Measurements from ENCODE around the gene ADTRP. TPM values are rescaled to one million over a fixed set of nuclear protein-coding genes. Genes with fewer than 3 reads are reported as not detected.
"Not testable (repeated sequence)": the region's sequence is repeated elsewhere in the genome, so short reads cannot be mapped to it uniquely, and the experiment has no call there.

Gene ADTRP
- total RNA-seq, 1 donor from 2014 or later, result 9.2 TPM

DNA sequence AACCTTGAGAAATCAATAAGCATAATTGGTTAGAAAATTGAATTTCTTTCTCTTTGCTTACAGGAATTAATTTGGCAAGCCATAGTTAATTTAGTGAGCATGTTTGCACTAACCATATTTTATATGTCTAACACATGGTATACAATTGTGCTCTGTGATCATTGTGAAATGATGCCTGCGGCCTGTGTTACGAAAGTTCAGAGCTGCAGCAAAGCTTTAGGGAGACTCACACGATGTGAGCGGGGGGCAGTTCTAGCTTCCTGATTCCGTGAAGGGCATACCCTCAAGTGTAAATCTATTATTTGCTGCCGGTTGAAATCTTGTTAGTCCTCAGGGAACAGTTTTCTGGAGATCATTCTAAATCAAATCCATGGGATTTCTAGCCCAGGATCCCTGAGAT, 25.5 kb upstream of the ADTRP start:
- intact Hi-C loops (cut with micrococcal nuclease), result no loop called here

DNA sequence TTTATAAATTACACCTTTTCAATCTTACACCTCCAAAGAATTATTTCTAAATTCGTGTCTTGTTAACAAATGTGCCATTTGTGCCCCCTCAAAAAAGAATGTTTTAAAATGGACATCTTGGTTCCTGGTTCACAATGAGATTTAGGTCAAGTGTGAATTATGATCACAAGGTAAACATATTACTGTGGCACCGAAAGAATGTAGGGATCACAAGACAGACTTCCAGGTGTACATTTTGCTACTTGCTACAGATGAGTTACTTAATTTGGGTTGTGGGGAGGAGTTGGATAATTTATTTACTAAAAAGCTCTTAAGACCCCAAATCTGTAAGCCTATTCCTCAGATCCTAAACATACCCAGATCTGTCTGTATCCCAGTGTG, 25.0 kb upstream of the ADTRP start:
- intact Hi-C loops (cut with micrococcal nuclease), result no loop called here

DNA sequence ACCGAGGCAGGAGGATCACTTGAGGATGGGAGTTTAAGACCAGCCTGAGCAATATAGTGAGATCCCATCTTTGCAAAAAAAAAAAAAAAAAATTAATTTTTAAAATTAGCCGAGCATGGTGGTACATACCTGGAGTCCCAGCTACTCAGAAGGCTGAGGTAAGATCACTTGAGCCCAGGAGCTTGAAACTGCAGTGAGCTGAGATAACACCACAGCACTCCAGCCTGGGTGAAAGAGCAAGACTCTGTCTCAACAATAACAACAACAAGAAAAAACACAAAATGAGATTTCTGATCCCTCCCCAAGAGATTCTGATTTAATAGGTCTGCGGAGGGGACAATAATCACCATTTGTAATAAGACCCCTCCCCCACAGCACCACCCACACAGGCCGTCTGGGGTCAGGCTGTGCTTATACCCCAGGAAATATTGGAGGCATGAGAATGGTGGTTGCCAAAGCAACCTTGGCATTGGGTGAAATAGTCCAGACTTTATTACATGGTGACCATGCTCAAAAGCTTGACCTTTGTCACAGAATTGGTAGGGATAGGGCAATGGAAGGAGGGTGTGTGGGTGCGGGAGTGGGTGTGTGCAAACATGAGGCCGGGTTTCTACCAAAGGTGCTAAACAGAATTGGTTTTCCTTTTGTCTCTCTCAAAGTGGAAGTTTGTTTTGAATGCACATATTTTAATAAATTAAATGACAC, 24.4 kb upstream of the ADTRP start:
- intact Hi-C loops (cut with micrococcal nuclease), result no loop called here

DNA sequence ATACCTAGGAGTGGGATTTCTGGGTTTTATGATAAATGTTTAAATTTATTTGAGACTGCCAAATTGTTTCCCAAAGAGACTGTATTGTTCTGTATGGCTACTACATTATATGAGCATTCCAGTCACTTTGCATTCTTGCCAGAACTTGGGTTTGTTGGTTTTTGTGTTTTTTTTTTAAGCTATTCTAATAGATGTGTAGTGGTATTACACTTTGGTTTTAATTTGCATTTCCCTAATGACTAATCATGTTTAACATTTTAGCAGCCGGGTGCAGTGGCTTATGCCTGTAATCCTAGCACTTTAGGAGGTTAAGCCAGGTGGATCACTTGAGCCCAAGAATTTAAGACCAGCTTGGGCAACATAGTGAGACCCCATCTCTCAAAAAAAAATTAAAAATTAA, 21.9 kb upstream of the ADTRP start:
- intact Hi-C loops (cut with micrococcal nuclease), result not testable (repeated sequence)

DNA sequence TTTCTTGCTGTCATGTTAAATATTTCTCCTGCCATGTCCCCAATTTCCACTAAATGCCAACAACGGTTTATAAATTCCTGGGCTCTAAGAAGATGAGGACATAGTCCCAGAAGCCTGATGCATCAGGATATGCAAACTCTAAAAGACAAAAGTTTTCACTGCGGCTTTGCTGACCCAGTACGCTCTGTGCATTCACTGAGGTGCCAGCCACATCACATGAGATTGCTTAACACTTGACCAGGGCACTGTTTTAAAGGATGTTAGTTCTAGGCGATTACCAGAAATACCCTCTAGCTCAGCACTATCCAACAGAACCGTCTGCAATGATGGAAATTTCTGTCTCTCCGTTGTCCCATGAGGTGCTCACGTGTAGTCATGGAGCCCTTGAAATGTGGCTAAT, 19.9 kb upstream of the ADTRP start:
- intact Hi-C loops (cut with micrococcal nuclease), result no loop called here

DNA sequence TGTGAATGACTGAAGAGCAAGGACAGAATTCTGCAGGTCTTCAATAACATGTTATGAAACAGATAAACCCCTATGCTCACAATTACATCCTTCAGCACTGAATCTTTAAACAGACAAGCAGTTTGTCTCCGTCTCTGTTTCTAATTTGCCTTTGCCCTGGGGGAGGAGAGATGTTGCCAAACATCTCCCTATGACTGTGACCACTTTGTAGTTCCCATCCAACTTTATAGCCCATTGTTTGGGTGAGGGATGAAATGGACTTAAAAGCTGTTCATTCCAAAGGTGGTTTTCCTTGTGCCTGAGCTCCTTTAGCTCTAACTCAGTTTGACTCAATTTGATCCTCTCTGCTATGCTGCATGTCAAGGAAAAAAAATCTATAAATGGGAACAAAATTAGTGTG, 19.5 kb upstream of the ADTRP start:
- intact Hi-C loops (cut with micrococcal nuclease), result no loop called here

DNA sequence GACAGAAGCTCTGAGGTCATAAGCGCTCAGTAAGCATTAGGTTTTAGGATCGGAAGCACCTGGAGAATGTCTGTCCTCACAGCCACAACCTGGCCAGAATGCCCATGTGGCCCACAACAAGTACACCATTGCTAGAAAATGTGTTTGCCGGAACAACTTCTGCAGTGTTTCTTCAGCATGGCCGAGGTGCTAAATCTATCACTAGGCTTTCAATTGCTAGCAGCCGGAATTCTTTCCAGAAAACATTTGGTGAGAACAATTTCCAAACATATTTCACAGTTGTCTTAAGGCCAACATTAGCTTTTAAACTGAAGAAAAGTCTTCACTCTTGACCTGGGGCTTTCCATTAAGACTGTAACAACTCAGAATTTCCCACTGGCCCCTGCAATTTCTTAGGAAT, 18.2 kb upstream of the ADTRP start:
- intact Hi-C loops (cut with micrococcal nuclease), result no loop called here

DNA sequence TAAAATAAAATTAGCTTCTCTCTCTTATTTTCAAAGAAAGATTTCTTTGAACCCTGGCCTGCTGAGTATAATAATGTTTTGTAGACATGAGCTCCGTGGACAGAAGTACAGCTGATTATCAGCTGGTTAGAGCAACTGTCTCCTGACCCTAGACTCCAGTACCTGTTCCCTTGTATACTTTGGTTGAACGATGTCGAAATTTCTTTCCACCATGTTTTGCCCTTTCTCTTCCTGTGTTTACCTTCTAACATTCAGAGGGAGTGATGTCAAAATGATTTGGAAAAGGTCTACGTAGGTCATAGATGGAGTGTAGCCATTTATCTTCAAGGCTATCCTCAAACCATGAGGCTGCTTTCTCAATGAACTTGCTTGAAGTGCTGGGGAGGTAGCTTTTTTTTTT, 16.8 kb upstream of the ADTRP start:
- intact Hi-C loops (cut with micrococcal nuclease), result no loop called here

DNA sequence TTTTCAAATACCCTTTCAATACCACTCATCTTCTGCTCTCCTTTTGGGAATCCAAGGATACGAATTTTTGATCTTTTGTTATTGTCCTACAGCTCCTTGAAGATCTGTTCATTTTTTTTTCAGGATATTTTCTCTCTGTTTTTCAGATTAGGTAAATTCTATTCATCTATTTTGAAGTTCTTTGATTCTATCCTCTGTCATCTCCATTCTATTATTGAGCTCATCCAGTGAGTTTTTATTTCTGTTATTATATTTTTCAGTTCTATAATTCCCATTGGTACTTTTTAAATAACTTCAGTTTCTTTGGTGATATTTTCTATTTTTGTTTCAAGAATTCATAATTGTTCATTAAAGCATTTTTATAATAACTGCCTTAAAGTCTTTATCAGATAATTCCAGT, 14.7 kb upstream of the ADTRP start:
- intact Hi-C loops (cut with micrococcal nuclease), result no loop called here

DNA sequence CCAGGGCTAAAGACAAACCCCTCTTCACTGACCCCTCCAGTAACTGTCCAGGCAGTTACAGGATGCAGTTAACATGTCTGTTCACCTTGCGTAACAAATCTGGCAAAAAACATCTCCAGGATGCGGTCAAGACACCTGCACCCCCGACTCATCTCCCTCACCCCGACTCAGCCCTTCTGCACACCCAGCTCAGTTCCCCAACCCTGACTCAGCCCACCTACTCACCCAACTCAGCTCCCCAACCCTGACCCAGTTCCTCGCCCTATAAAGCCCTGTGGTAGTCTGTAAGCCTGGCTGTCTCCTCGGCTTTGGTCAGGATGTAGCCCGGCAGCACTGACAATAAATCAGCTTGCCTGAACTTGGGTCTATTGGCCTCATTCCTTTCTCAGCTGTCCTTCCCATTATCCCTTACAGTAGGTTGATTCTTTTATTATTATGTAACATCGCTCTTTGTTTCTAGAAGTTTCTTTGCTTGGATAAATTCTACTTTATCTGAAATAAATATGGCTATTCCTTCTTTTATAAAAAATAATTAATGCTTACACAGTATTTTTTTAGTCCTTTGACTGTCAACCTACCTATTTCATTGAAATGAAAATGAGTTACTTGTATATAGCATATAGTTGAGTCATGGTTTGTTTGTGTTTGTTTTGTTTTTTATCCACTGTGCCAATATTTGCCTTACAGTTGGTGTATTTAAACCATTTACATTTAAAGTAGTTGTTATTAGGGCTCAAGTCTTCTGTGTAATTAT, 12.9 kb upstream of the ADTRP start:
- intact Hi-C loops (cut with micrococcal nuclease), result no loop called here

DNA sequence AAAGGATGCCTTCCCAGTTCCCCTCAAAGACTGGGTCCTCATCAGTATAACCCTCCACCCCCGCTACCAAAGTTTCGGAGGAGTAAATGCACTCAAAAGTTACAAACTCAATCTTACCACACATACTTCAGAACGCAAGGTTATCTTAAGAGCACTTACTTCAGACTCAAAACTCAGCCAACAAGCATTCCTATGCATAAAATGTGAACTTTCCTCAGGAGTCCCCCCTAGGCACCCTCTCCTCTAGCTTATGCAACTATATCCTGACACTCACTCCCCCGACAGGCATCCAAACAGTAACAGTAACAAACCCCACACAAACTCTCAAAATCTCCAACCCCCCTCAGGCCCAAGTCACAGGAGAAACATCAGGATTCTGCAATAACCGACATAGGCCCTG, 11.1 kb upstream of the ADTRP start:
- intact Hi-C loops (cut with micrococcal nuclease), result no loop called here

DNA sequence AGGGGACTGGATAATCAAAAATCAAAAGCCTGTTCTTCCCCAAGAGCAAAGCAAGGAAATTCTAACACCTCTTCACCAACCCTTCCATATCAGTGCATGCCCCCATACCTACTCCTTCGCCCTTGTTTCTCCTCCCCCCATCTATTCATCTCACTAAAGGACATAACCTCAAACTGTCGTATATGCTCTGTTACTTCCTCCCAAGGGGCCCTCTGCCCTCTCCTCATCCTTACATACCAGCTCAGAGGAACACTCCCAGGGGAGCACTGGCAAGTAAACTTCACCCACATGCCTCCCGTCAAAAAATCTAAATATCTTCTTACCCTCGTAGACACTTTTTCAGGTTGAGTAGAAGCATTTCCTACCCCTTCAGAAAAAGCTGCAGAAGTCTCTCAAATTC, 9.4 kb upstream of the ADTRP start:
- intact Hi-C loops (cut with micrococcal nuclease), result no loop called here

DNA sequence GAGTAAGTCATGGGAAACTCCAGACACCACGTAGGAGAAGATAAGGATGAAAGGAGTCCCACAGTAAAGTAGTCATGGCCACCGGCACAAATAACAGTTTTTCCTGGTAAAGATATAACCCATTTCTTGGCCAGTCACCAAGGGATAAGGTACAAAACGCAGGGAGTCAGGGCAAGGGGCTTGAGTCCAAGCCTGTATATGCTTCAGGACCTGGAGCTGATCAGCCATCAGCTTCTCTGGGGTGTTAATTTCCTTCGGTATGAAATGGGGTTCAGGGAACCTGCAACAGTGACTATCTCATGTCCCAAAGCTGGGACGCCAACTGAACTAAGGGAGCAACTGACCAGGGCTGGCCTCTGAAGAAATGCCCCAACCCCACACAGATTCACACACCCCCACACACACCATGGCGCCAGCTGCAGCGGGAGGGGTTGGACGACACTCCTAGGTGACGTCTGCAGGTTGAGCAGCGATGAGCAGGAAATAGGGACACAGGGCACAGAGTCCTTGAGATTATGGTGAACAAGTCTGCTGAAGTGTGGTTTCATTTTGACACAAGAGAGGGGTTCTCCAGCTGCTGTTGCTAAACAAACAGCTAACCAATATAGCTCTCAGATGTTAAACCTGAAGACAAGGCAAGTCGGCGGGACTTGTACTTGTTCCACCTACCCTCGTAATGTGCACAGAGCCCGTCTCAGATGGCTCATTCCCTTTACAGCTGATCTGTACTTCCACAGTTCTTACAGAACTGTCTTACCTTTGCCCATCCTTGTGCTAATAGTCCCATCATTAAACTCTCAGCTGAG, 7.4 kb upstream of the ADTRP start:
- intact Hi-C loops (cut with micrococcal nuclease), result loop anchor here (1.0 to 2.0 kb wide), 9 partner anchors 39 to 447 kb away; no protein-coding TSS in a partner anchor

DNA sequence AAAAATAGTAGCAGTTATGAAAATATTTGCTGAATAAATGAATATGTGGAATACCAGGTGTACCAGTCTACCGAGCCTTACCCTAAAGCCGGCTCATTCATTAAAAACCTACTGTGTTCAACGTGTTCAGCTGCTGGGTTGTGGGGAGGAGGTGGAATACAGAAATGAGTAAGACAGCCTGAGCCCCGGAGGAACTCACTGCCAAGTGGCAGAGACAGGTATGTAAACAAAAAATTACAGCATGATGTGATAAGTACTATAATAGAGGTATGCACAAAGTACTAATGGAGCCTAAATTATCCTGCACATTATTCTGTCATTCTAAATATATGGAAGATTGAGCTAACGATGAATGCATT, 6.8 kb upstream of the ADTRP start:
- intact Hi-C loops (cut with micrococcal nuclease), result loop anchor here (1.0 to 2.0 kb wide), 5 partner anchors 71 to 447 kb away; no protein-coding TSS in a partner anchor

DNA sequence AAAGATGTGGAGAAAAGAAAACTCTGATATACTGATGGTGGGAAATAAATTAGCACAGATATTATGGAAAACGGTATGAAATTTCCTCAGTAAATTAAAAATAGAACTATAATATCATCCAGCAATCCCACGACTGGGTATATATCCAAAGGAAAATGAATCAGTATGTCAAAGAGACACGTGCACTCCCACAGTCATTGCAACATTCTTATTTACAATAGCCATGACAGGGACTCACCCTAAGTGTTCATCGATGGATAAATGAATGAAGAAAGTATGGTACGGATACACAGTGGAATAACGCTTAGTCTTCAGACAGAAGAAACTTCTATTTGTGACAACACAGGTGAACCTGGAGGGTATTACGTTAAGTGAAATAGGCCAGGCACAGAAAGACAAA, 5.7 kb upstream of the ADTRP start:
- intact Hi-C loops (cut with micrococcal nuclease), result loop anchor here (2.0 kb wide), 1 partner anchor 448 kb away; no protein-coding TSS in a partner anchor

DNA sequence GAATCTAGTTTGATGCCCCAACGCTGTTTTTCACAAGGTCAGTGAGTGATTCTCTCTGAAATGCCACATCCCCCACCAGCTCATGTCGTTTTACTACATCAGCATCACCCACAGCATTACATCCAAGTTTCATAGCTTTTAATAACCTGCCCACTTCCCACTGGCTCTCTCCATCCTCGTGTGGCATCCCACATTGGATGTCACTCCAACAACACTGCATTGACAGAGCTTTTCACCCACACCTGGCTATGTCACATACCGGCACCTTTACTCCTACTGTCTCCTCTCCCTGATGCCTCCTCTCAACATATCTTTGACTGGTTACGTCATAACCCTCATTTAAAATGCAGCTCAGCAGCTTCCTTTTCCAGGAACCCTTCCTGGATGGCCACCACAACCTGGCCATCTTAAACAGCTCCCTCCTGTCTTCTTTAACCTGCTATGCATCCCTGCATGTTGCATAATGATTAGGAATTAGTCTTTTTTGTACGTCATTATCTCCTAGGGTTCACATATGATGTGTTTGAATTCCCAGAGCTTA, 5.0 kb upstream of the ADTRP start:
- intact Hi-C loops (cut with micrococcal nuclease), result loop anchor here (2.0 kb wide), 1 partner anchor 449 kb away; no protein-coding TSS in a partner anchor

DNA sequence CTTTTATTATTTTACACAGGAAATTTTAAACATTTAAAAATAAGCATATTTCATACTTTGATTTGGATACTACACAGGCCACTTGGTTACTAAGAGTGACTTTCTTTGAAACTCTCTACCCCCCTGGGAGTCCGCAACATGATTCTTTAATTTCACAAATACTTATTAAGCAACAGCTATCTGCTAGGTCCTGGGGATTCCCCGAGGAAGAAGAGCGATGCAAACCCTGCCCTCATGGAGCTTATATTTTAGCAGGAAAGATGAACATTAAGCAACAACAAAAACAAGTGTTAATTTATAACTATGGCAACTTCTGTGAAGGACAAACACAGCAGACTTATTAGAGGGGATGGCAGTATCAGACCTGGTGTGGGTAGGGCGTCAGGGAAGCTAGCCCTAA, 3.9 kb upstream of the ADTRP start:
- intact Hi-C loops (cut with micrococcal nuclease), result no loop called here

DNA sequence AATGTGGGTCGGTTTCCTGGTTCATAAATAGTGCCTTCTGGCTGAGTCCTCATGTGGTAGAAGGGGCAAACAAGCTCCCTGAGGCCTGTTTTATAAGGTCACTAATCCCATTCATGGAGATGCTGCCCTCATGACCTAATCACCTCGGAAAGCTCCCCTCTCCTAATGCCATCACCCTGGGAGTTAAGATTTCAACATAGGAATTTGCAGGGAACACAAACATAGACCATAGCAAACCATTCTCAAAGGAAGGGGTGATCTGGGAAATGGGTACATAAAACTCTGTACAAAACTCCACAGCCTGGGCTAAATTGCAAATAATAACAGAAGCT, 1.5 kb upstream of the ADTRP start:
- intact Hi-C loops (cut with micrococcal nuclease), result no loop called here

DNA sequence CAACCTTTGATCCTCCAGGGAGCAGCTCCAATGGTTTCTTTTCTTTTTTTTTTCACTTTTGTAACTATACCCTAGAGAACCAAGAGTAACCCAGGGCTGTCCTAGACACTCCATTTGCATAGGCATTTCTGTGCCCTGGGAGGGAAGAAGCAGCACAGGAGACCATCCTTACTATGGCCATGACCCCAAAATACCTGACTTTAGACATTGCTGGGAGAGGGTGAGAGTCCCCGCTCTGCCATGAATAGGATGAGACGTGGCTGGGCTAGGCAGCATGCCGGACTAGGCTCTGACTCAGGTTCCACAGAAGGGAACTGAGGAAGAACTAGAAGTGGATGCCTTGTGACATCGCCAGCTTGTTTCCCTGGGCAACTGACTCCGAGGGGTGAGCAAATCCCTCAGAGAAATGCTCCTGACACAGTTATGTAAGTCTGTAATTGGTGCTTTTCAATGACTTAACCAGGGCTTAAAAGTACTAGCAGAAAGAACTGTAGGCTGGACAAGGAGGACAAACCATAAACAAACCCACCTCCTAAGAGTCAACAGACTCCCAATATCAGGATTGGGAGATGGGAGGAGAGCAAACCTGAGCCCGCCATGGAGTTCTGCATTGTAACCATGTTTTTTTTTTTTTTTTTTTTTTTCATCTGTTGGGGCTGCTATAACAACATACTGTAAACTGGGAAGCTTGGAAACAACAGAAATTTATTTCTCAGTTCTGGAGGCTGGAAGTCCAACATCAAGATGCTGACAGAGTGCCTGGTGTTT, 910 bp upstream of the ADTRP start:
- intact Hi-C loops (cut with micrococcal nuclease), result no loop called here

DNA sequence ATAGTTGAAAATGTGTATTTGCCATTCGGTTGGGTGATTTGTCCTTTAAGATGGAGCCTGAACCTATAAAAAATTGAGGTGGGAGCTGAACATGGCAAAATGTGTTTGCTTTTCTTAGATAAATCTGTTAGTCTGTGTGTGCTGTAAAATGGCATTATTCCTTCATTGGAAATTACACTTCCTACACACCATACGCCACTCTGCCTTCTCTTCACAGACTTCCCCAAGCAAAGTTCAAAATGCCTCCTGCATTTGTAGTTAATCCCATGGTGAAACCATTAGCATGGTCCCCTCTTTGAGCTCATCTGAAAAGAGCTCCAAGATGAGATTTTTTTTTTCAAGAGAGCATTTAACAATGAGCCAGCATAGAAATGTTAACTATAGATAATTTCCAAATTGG, 567 bp downstream of the ADTRP start:
- intact Hi-C loops (cut with micrococcal nuclease), result no loop called here

DNA sequence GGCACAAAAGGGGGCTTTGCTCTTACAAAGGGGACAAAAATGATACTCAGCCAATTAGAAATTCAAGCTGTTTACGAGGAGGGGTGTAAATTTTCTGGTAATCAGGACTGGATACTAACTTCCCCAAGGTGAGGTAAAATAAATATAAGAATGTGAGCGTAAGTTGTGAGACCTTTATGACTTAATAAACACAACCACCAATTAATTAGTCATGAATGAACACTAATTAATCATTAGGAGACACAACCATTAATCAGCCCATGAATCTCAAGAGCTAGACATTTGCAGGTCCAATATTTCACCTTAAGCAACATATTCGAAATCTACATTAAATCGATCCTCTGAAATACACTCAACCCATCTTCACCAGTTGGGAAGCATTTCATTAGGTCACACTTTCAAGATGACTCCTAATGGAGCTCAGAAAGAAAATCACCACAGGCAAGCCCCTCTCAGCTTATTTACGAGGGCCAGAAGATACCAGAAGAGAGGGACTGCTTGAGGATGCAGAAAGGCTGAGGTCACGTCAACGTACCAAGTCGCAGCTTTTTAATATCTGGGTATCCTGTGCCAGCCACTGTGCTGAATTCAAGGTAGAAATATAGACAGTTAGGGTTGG, 2.7 kb downstream of the ADTRP start:
- intact Hi-C loops (cut with micrococcal nuclease), result no loop called here
